ENCODE measurements around the gene KIAA0825.
A peak's percentile ranks its signal among the peaks of the same experiment; 100 is the strongest.

KIAA0825 gene

DNA sequence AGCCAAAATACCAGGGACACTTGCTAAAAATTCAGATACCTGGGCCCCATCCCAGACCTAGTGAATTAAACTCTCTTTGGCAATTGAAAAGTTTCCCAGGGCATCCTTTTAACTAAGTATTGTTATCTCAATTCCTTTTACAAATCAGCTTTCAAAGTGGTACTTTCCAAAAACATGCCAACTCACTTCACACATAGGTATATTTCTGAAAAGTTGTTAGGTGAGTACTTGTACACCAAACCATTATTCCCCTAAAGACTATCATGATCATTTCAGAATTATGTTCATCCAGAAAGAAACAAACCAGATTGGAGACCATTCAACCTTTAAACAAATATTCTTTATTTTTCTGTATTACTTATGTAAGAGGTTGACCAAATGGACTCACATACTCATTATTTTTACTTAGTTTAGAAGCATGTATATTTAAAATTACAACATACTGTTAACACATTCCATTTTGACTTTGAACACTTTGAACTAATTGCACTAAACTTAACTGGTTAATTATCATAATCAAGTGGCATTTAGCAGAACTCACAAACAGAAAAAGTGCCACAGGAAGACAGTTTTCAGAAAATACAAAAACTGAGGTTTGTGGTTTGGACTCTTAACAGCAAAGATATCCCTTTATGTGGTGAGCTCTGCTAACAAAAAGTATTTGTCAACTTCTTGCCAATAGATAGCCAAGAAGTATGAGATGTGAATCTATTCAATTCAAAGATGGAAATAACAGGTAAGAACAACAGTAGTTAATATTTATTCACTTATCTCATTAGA, 40.7 kb downstream of the KIAA0825 start:
- peak; percentile 69 for DNase-seq

GRCh38 chr5:94575196-94575595, 43.2 kb downstream of the KIAA0825 start:
- DNase-seq, result peak; percentile 43

DNA sequence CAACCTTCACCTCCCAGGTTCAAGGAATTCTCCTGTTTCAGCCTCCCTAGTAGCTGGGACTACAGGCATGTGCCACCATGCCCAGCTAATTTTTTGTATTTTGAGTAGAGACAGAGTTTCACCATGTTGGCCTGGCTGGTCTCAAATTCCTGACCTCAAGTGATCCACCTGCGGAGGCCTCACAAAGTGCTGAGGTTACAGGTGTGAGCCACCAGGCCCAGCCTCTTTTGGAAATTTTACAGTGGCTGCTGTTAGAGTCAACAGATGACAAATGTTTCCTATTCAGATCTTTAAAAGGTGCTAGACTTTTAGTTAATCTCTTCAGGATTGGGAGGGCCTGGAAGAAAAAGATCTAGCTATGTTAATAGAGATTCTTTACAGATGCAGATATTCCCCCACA, 45.1 kb downstream of the KIAA0825 start:
- peak; percentile 40 for DNase-seq

DNA sequence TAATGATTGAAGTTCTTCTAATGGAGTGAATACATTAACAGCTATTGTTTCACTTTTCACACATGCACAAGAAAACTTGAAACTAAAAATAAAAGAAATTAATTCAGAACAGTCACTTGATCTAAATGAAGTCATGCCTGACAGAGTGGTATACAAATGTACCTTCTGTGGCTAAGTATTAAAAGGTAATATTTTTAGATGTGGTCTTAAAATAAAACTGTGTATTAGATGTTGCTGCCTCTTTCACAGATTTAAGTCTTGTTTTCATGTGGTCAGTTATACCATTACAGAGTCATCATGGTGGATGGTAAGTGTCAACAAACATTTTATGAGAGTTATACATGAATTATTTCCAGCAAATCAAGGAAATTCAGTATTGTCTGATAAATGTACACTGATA, 47.0 kb downstream of the KIAA0825 start:
- DNase-seq, result no peak

GRCh38 chr5:94564812-94565211, 53.6 kb downstream of the KIAA0825 start:
- DNase-seq, result no peak

- no peak for DNase-seq
These were observed 56.0 kb downstream of the KIAA0825 start for GRCh38 chr5:94562327-94562971.

DNA sequence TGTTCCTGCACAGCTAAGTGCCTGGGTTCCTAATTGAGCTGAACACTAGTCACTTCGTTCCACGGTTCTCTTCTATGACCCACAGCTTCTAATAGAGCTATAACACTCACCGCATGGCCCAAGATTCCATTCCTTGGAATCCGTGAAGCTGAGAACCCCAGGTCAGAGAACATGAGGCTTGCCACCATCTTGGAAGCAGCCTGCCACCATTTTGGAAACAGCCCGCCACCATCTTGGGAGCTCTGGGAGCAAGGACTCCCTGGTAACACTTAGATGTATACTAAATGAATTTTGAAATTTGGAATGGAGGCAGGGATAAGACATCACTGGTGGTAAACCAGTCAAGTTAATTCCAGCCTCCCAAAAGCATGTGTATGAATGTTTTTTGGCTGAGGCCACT, 60.4 kb downstream of the KIAA0825 start:
- no peak for DNase-seq

GRCh38 chr5:94551858-94552257, 66.5 kb downstream of the KIAA0825 start:
- DNase-seq, result no peak

- DNase-seq, result no peak
These were observed 72.4 kb downstream of the KIAA0825 start for GRCh38 chr5:94545870-94546625.

DNA sequence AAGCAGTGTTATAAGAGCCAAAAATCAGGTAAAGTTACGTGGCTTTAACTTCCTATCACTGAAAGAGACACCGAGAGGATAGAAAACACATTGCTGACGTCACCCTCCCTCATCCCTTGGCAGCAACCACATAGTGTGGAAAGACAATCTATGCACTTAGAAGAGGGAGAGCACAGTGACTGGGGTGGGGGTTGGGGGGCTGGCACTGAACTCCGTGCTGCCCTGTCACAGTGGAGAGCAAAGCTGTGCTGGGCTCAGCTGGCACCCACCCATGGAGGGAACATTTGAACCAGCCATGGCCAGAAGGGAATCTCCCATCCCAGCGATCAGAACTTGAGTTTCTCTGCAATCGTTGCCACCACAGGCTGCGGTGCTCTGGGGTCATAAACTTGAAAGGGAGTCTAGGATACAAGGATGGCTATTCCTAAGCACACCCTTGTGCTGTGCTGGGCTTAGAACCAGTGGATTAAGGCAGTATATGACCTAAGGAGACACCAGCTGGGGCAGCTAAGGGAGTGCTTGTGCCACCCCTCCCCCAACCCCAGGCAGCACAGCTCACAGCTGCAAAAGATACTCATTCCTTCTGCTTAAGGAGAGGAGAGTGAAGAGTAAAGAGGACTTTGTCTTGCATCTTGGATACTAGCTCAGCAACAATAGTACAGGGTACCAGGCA, 73.4 kb downstream of the KIAA0825 start:
- DNase-seq, result no peak

DNA sequence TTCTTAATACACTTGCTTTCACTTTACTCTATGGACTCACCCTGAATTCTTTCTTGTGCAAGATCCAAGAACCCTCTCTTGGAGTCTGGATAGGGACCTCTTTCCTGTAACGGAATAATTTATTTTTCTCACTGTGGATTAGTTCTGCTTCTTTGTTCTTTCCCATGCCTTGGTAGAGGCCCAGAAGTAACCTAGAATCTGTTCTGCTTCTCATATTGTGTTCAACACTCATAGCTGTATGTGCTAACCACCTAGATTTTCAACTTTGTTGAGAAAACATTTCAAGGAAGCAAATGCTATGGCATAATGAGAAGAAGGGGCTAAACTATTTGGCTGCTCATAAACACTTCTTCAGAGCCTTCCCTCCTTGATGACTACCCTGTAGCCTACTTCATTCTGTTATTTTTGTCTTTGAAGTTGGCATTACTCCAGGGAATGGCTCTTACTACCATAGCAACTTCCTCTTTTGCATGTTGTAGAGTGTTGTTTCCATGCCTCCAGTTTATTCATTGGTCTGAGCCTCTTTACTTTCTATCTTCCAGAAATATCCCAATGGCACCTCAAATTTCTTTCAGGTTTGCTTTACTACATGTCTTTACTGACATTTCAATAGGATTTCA, 74.3 kb downstream of the KIAA0825 start:
- no peak for DNase-seq

GRCh38 chr5:94540856-94541494, 77.4 kb downstream of the KIAA0825 start:
- DNase-seq, result no peak

DNA sequence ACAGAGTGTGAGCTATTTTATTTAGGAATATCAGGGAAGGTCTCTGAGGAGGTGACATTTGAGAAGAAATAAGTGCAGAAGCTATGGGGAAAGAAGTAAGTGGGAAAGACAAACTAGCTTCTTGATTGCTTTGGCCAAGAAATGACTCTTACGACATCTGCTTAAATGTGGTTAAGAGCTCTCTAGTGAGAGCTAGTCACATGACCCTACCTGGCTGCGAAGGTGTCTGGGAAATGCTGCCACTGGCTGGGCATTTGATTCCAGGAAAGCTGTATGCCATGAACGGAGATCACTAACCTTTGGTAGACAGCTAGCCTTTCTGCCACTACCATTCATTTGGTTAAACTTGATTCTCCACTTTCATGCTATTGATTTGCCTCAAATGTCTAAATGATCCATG, 80.1 kb downstream of the KIAA0825 start:
- DNase-seq, result no peak

- DNase-seq, result no peak
These were observed 91.7 kb downstream of the KIAA0825 start for GRCh38 chr5:94526706-94527105.

GRCh38 chr5:94524841-94525697, 93.3 kb downstream of the KIAA0825 start:
- DNase-seq, result peak; percentile 66

DNA sequence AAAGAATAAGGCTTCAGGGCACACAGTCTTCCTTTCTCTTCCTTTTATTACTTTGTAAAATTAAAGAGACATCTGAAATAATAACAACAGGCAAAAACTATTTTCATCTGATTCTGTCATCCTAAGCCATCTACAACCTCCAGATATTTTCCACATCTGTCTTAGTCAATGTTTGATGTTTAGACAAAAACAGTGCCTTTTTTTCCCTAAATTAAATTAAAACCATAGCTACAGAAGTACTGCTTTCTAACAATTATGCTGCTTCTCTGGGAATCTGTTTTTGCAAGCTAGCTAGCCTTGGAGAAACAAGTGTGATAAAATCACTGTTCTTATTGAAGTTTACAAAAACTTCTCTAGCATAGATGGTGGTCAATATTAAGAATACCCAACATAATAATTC, 95.4 kb downstream of the KIAA0825 start:
- no peak for DNase-seq

GRCh38 chr5:94522117-94522516, 96.3 kb downstream of the KIAA0825 start:
- no peak for DNase-seq

GRCh38 chr5:94517490-94518488, 100.6 kb downstream of the KIAA0825 start:
- no peak for DNase-seq

DNA sequence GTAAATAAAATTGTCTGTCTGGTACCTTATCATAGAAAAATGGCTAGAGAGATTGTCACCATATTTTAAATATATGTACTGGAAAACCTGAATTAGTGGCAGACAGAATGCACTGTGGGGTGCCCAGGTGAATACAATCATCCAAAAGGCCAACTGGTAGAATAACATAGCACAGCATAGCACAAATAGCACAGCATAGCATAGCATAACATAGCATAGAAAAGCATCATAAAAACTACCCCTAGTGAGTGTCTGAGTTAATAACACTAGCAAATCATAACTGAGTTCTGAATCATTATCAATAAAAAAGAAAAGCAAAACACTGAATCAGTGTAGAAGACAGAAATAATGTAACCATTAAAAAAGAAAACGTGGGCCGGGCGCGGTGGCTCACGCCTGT, 102.3 kb downstream of the KIAA0825 start:
- no peak for DNase-seq

Measured in CD4-positive, alpha-beta T cell treated with Interleukin-4 for 4 hours (primary cell).